Endometrial microvascular endothelial cells (primary cell): ENCODE measurements around the gene BGLAP. TPM values are rescaled to one million over a fixed set of nuclear protein-coding genes. Genes with fewer than 3 reads are reported as not detected.

Source experiments
- in situ Hi-C: cut with HindIII; loops from 2 replicates; pipeline ENCODE4 v1.10.0; 2017; ENCODE audit warnings: low sequenced_read_pairs, low pct_unique_long_range_greater_than_20kb; ENCODE audit errors: inconsistent ontology term
- total RNA-seq: library from RNA; depleted of rRNA; stranded (reverse); fragments of >200 nt; gene quantifications from one replicate; pipeline ENCODE4 v1.2.3, GENCODE V29; 2015; ENCODE audit errors: inconsistent ontology term

Gene BGLAP
- total RNA-seq, 1 donor from 2014 or later = not detected

- in situ Hi-C loops = no loop called here
Observed at GRCh38 chr1:156282479-156283222, 40.7 kb downstream of the BGLAP start, which contains the start of gene SMG5. Gene SMG5, minus strand, starts transcription at chr1:156282825. Its CDS starts 145 bp downstream, at chr1:156282680.

GRCh38 chr1:156283521-156283920 is 41.5 kb downstream of the BGLAP start:
- in situ Hi-C loops = no loop called here

GRCh38 chr1:156284112-156284511 is 42.1 kb downstream of the BGLAP start, which contains the start of gene TMEM79:
Gene TMEM79, plus strand, starts transcription at chr1:156284325. Its CDS starts 902 bp downstream, at chr1:156285227.
- in situ Hi-C loops = no loop called here

- in situ Hi-C loops = no loop called here
Observed at GRCh38 chr1:156284757-156285156, 42.8 kb downstream of the BGLAP start.

GRCh38 chr1:156285437-156285836 is 43.5 kb downstream of the BGLAP start:
- in situ Hi-C loops = no loop called here

- in situ Hi-C loops = no loop called here
Observed at GRCh38 chr1:156286061-156286460, 44.1 kb downstream of the BGLAP start.

GRCh38 chr1:156289857-156290256 is 47.9 kb downstream of the BGLAP start:
- in situ Hi-C loops = no loop called here

GRCh38 chr1:156291226-156292061 is 49.5 kb downstream of the BGLAP start:
- in situ Hi-C loops = no loop called here

Other genes starting within 250 kb of the BGLAP start
- 728 TPM for gene SSR2, start 221.2 kb upstream of the BGLAP start, total RNA-seq
- gene UBQLN4, start 188.4 kb upstream of the BGLAP start, total RNA-seq = 33.7 TPM
- gene LAMTOR2, start 187.4 kb upstream of the BGLAP start, total RNA-seq = 67.5 TPM
- not detected for gene RAB25, start 181.0 kb upstream of the BGLAP start, total RNA-seq
- gene MEX3A, start 159.7 kb upstream of the BGLAP start, total RNA-seq = 3.3 TPM
- gene LMNA, start 127.5 kb upstream of the BGLAP start, total RNA-seq = 860 TPM
- gene SEMA4A, start 88.6 kb upstream of the BGLAP start, total RNA-seq = 0.09 TPM
- 22.6 TPM for gene SLC25A44, start 48.1 kb upstream of the BGLAP start, total RNA-seq
- 98.5 TPM for gene PMF1, start 29.2 kb upstream of the BGLAP start, total RNA-seq
- gene PAQR6, start 5.9 kb downstream of the BGLAP start, total RNA-seq = 0.37 TPM
- gene SMG5, start 40.6 kb downstream of the BGLAP start, total RNA-seq = 69.0 TPM
- gene TMEM79, start 42.1 kb downstream of the BGLAP start, total RNA-seq = 0.93 TPM
- gene GLMP, start 53.5 kb downstream of the BGLAP start, total RNA-seq = 87.4 TPM
- gene VHLL, start 57.1 kb downstream of the BGLAP start, total RNA-seq = not detected
- gene CCT3, start 96.1 kb downstream of the BGLAP start, total RNA-seq = 570 TPM
- not detected for gene TSACC, start 96.3 kb downstream of the BGLAP start, total RNA-seq
- gene RHBG, start 127.0 kb downstream of the BGLAP start, total RNA-seq = not detected